PC-9 (cell line): Measurements from ENCODE around the gene FGF12.

Experiments
- CTCF ChIP-seq: fragments of 200-600 bp; sonication (generic); conservative IDR thresholded peaks from 2 replicates; pipeline ENCODE4 v1.6.1; 2017; ENCODE audit warnings: mixed run types, antibody characterized with exemption, mild to moderate bottlenecking, moderate library complexity
- EZH2 ChIP-seq: fragments of 200-600 bp; sonication (generic); IDR thresholded peaks from 2 replicates; pipeline ENCODE4 v1.8.0; 2017; ENCODE audit warnings: antibody characterized with exemption, low read depth

- TF ChIP-seq CTCF, result no peak
- no peak for TF ChIP-seq EZH2
Measured at GRCh38 chr3:192207651-192208050, 519.7 kb downstream of the FGF12 start.
